GM19397 (cell line): Measurements from ENCODE around the gene LCE1B.

Source experiments
- ATAC-seq: cut with Tn5 transposase; IDR thresholded peaks from one replicate; pipeline ENCODE4 v1.9.1; 2021; ENCODE audit warnings: mild to moderate bottlenecking, moderate library complexity; ENCODE audit not compliant: unreplicated experiment

LCE1B gene, protein sequence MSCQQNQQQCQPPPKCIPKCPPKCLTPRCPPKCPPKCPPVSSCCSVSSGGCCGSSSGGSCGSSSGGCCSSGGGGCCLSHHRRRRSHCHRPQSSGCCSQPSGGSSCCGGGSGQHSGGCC

DNA sequence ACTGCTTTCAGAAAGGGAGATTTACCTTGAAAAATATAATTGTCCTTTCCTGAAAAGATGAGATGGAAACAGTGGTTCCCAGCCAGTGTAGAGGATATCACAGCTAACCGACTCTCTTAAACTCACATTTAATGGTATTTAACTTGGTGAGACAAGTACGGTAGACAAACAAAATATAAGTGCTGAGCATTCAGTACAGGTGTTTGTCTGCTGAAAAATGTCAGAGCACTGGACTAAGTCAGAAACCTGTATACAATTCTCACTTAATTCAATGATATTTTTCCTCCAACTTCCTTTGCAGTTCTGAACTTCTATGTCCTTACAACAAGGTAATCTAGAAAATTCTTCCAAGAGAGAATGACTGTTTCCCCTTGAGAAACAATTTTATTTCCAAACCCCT, at the start of gene LCE1B:
Gene LCE1B (plus strand): TSS at position 301 of the 400 bp plus-strand sequence. CDS start 476 bp downstream, outside the sequence.
- ATAC-seq, result no peak

DNA sequence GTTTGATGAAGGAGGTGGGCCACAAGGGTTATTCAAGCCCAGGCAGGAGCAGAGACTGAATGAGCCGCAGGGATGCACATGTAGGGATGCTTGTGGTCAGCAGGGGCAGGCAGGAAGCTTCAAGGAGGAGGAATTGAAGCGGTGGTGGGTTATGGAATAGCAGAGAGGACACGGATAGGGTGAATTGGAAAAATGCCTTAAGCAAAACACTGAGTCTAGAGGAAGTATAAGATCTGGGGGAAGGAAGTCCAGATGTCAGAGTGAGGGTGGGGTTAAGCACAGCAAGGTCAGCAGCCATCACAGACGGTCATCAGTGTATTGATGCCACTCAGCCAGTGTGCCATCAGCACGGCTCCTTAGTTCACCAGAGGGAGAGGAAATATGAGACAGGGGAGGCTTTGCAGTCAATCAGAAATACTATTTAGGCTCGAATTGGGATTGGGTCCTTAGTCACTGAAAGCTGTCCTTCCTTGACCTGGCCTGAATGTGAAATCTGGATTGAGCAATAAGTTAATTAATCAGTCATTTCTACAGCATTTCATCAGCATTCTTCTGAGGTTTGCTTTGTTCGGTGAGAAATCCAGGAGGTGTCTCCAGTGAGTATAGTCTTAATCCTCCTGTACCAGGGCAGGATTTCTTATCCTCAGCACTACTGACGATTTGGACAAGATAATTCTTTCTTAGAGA, 42.8 kb upstream of the LCE1B start:
- no peak for ATAC-seq

DNA sequence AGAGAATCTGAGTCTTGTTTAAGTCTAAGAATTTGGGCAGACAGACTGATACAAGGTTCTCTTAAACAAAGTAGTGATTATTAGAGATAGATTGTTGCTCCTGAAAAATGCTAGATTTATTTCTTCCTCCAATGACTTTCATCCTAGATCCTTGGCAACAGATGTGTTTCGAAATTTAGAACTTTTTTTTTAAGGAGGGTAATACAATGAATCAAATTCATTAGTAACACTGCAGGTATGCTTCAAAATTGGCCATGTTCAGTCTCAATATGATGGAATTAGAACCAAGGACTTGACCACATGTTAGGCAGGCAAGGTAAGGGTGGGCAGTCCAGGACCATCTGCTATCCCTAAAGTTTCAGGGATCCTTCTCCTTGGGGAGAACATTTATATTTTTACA, 41.4 kb upstream of the LCE1B start:
- no peak for ATAC-seq

DNA sequence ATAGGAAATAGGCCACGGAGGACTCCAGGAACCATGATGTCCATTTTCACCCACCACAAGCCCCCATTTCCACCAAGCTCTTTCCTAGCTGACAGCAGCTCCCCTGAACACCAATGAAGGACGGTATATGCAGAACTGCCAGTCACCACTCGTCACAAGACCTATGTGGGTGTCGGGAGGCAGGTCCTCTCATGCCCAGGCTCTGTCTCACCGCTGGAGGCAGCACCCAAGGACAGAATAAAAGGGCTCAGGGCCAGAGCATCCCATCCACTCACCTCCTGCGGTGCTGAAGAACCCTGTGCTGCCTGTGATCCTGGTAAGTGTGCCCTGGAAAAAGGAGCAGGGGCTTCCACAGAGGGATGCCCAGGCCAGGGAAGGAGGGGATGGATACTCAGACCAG, 36.9 kb upstream of the LCE1B start, which contains the start of gene LCE1F:
Gene LCE1F (plus strand): TSS at position 266 of the 400 bp plus-strand sequence. CDS start 1,232 bp downstream, outside the sequence.
- ATAC-seq, result no peak

DNA sequence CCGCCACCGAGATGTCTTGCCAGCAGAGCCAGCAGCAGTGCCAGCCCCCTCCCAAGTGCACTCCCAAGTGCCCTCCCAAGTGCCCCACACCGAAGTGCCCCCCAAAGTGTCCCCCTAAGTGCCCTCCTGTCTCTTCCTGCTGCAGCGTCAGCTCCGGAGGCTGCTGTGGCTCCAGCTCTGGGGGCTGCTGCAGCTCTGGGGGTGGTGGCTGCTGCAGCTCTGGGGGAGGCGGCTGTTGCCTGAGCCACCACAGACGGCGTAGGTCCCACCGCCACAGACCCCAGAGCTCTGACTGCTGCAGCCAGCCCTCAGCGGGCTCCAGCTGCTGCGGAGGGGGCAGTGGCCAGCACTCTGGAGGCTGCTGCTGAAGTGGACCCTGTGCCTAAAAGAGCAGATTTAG, 35.4 kb upstream of the LCE1B start:
- ATAC-seq, result no peak

DNA sequence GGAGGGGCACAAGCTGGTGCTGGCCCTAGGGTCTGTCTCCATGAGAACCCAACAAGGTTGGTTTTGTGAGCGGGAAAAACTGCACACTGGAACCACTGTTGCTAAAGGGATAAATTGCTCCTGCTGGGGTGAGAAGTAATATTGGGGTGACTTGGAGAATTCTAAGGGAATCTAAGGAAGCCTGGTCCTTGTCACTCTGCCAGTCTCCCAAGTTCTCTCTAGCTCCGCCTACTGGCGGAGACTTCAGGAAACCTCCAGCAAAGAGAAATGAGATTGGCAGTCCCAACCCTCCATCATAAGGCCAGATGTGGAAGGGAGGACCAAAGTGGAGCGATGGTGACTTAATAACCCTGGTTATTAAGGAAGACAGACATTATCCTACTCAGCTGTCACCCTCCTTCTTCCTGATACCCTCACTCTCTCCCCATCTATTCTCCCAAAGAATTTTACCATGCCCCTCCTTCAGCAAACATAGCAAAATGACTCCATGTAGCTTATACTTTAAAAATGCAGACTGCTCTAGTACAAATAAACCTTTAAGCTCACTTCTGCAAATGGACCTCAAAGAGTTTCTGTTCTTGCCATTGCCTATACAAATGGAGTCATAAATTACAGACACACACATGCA, 34.1 kb upstream of the LCE1B start:
- ATAC-seq, result no peak

DNA sequence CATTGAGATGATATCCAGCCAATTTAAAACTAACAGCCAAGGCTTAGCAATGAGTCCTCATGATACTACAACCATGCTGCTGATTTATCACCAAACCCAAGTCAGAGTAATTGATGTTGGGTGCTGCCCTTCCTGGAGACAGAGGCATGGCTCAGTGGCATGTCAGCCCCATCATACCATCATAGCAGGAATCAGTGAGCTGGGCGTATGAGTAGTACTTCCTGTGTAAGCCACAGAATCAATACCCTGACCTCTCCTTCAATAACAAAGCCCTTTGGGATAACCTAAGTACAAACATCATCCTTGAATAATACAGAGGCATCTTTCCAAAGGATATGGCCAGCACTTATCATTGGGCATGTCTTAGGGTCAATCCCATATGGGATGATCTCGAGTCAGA, 28.7 kb upstream of the LCE1B start:
- ATAC-seq, result no peak

DNA sequence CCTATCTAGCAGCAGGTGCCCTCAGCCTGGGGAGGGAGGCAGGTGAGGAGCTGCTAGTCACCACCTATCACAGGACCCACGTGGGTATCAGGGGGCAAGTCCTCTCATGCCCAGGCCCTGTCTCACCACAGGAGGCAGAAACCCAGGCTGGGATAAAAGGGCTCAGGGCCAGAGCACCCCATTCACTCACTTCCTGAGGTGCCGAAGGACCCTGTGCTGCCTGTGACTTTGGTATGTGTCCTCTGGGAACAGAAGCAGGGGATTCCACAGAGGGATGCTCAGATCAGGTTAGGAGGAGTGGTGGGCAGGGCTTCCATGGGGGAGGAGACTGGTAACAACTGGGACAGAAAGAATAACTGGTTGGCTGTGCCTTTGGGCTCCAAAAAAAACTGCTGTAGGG, 25.7 kb upstream of the LCE1B start, which contains the start of gene LCE1E:
Gene LCE1E (plus strand): TSS at position 181 of the 400 bp plus-strand sequence. CDS start 1,043 bp downstream, outside the sequence.
- no peak for ATAC-seq

DNA sequence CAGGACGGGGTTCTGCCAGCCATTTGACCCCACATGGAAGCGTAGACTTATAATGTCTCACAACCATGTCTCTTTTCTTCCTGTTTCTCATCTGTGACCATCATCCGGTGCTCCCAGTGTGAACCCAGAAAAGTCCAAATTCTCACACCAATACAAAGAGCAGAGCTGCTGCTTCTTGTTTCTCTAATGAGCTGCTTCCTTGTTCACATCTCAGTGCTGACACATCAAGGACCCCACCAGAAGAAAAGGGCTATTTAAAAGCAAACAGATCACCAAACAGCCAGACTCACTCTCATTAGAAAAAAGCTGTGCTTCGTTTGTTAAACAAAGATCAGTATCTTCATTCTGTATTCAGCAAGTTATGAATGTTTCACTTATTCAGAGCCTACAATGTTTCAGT, 16.1 kb upstream of the LCE1B start:
- ATAC-seq, result no peak

DNA sequence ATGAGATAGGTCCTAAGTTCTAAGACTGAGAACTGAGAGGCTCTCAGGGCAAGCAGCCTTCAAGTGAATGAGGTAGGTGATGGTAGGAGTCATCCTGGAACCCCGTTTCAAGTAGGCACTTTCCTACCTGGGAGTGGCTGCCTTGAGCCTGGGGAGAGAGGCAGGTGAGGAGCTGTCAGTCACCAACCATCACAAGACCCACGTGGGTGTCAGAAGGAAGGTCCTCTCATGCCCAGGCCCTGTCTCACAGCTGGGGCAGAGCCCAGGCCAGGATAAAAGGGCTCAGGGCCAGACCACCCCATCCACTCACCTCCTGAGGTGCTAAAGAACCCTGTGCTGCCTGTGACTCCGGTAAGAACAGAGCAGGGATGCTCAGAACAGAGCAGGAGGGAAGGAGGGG, 15.3 kb upstream of the LCE1B start, which contains the start of gene LCE1D:
Gene LCE1D (plus strand): TSS at position 301 of the 400 bp plus-strand sequence. CDS start 1,074 bp downstream, outside the sequence.
- no peak for ATAC-seq

DNA sequence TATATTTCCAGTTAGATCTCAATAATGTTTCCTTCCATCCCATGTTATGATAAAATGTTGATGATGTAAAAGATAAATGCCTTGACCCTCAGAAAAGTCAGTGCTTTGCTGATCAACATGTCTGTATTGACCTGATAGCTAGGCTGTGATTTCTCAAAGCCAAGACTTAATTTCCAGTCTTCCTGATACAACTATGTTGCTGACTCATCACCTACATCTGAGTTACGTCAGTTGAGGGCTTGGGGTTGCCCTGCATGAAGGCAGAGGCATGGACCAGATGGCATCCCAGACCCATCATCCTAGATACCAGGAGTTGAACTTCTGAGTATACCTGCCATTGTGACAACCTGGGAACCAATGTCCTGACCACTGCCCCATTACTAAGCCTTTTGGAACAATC, 10.4 kb upstream of the LCE1B start:
- no peak for ATAC-seq

DNA sequence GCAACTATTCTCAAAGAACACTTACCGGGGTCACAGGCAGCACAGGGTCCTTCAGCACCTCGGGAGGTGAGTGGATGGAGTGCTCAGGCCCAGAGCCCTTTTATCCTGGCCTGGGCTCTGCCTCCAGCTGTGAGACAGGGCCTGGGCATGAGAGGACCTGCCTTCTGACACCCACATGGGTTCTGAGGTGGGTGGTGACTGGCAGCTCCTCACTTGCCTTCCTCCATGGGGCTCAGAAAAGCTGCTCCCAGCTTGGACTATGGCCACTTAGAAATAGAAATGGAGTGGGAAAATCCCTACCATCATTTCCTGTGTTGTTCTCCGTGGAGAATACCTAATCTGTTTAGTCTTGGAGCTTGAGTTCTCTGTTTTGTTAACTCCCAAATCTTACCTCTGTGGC, 5.2 kb upstream of the LCE1B start, which contains the start of gene LCE1C:
Gene LCE1C (minus strand): TSS at position 76 of the 400 bp plus-strand sequence. CDS start 1,173 bp downstream, outside the sequence.
- no peak for ATAC-seq

DNA sequence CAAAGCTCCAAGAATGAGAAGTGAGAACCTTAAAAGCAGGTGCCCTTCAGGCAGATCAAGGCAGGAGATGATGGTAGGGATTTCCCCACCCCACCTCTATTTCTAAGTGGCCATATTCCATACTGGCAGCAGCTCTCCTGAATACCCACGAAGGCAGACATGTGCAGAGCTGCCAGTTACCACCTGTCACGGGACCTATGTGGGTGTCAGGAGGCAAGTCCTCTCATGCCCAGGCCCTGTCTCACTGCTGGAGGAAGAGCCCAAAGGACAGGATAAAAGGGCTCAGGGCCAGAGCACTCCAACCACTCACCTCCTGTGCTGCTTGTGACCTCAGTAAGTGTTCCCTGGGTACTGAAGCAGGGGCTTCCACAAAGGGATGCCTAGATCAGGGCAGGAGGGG, 721 bp upstream of the LCE1B start:
- no peak for ATAC-seq

DNA sequence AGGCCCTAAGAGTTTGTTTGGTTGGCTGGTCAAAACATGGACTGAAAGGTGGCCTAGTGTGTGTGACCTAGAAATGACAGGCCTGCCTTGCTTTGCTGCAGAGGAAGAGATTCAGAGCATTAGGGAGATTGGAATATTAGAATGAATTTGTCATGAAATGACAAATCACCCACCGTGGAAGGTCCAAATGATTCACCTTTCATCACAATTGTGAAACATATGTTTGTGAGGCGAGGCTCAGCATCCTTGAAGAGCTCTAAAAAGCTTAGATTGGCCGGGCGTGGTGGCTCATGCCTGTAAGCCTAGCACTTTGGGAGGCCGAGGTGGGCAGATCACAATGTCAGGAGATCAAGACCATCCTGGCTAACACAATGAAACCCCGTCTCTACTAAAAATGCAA, 5.5 kb downstream of the LCE1B start:
- ATAC-seq, result no peak

DNA sequence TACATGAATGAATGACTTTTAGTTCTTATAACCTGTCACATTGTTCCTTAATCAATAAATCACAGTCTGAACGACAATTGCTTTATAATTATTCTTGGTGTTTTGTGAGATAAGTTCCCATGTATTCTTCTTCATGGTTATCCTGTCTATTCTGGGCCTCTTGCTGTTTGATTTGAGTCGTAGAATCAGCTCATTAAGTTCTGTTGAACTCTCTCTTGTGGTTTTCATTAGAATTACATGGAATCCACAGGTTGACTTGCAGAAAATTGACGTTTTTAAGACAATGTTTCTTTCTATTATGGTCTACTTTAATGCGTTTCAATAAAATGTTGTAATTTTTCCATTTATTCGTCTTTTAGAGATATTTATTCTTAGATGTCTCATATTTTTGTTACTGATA, 11.5 kb downstream of the LCE1B start:
- ATAC-seq, result no peak

DNA sequence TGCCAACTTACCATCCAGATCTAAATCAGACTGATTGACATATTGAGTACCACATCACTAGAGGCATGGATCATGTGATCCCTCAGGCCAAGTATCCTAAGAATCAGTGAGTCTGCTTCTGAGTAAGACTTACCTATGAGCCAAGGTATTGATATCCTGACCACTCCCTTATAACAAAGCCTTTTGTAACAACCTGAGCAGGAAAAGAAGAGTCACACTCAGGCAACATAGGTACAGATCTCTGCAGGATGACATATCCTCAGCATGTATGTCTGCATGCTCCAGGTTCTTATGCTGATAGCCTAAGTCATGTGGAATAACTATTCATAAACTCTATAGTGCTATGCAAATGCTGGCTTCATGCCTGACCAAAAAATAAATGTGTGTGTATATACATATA, 13.2 kb downstream of the LCE1B start:
- no peak for ATAC-seq

DNA sequence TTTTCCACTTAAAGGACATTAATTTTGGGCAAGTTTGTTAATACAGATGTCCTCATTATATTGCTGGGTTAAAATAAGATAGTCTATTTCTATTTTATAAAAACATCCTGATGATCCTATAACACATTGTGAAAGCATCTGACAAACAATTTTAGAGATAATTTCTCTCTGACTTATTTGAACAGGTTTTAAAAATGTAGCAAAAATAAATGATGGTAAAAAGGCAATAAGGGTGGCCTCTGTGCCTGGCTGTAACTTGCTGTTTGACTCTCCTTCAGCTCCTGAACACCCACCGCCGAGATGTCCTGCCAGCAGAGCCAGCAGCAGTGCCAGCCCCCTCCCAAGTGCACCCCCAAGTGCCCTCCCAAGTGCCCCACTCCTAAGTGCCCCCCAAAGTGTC, 15.4 kb downstream of the LCE1B start, which contains the start of gene LCE1A:
Gene LCE1A (plus strand): TSS at position 301 of the 400 bp plus-strand sequence. CDS start 0 bp downstream, at position 301.
- no peak for ATAC-seq

DNA sequence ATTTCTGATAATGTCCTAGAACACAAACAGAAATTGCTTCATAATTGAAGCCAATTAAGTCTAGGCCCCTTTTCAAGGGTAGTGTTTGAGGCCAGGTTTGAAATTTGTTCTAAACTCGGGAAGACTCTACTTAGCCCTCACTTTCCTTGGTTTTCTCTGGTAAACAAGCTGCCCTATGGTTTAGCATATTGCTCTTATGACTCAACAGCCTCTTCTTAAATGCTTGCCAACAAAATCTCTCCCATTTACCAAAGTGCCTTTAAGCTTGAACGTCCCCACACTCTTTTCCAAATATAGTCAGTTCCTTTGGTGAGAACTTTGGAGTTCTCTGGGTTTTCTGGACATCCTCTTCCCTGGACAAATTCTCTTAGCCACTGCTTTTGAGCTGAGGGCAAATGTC, 25.1 kb downstream of the LCE1B start:
- ATAC-seq, result no peak

DNA sequence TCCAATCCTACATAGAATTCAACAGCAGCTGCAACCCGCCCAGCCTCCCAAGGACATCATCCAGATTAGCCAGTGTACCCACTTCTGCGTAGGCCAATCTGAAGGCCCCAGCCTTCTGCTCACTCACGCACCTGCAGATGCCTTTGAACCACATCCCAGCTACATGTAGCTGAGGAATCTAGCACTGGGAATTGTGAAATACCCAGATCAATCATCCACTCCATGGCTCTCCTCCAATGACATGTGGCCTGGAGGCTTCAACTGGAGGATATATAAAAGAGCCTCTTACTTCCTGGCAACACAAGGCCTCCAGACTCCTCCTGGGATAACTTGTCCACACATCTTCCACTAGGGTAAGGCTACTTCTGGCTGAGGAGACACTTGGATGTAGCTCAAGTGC, 30.8 kb downstream of the LCE1B start, which contains the start of gene LCE6A:
Gene LCE6A (plus strand): TSS at position 301 of the 400 bp plus-strand sequence. CDS start 665 bp downstream, outside the sequence.
- no peak for ATAC-seq

DNA sequence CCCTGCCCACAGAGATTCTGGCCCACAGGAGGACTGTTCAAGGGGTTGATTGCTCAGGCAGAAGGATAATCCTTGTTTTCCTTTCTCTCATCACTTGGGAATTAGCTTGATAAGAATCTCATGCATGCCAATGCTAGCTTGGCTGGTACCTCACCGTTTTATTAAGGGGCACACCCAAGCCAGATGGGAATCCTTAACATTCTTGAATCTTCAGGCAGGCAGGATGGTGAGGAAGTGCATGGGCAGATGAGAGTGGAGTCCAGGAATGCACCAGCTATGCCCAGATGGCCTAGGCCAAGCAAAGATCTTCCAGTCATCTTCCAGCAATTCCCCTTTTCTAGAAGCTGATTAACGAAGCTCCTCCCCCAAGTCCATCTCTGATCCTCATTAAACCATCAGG, 43.9 kb downstream of the LCE1B start:
- no peak for ATAC-seq

DNA sequence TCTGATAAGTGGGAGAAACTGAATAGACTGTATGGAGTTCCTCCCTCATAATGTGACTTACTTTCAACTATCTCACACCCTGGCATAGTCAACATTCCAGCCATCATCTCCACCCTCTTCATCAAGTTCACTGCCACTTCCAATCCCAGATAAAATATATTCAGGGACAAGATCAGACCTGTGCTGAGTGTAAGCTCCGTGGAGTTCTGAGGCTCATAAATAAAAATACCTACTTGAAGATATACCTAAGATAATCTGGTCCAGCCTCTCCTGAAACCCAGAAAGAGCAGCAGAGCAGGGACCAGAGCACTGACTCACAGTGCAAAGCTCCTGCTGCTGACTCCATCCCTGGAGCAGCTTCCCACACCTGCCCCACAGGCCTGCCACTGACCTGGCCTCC, 46.3 kb downstream of the LCE1B start:
- ATAC-seq, result no peak

DNA sequence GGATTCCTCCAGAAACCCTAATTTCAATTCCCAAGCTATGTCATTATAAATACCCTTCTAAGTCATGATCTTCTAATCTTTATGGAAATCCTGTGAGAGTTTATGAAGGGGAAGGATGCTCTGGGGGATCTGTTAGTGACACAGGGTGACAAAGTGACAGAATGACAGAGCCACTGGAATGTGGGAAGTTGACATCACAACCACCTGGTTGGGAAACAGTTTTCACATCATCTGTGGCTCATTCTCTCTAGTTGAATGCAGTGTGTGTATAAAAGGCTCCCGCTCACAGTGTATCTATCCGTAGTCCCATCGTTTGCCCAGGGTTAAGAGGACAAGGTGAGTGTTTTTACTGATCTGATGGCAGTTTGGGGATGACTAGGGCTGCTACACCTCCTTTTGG, 47.9 kb downstream of the LCE1B start, which contains the start of gene LCE7A:
Gene LCE7A (plus strand): TSS at position 301 of the 400 bp plus-strand sequence. CDS start 702 bp downstream, outside the sequence.
- ATAC-seq, result no peak
